Progenitor cell of endocrine pancreas (in vitro differentiated cells): ENCODE results near the gene SYCN. TPM values are rescaled to one million over a fixed set of nuclear protein-coding genes. Genes with fewer than 3 reads are reported as not detected.

ENCODE experiments used
- DNase-seq: peaks from one replicate; pipeline ENCODE4 v3.0.0; 2021; ENCODE audit warnings: low spot score; ENCODE audit not compliant: unreplicated experiment
- H3K27ac Mint-ChIP-seq: 2 replicates; pipeline ENCODE4 v1.8.0; 2021; ENCODE audit warnings: mild to moderate bottlenecking, moderate library complexity, mixed read lengths
- H3K27me3 Mint-ChIP-seq: 2 replicates; pipeline ENCODE4 v1.8.0; 2021; ENCODE audit warnings: mixed read lengths
- H3K36me3 Mint-ChIP-seq: 2 replicates; pipeline ENCODE4 v1.8.0; 2022; ENCODE audit warnings: mixed read lengths; ENCODE audit not compliant: insufficient read depth
- H3K4me1 Mint-ChIP-seq: 2 replicates; pipeline ENCODE4 v1.8.0; 2021; ENCODE audit warnings: low read depth, mixed read lengths
- H3K4me3 Mint-ChIP-seq: 2 replicates; pipeline ENCODE4 v1.8.0; 2021; ENCODE audit warnings: low read depth, mild to moderate bottlenecking, moderate library complexity, mixed read lengths
- H3K9me3 Mint-ChIP-seq: 2 replicates; pipeline ENCODE4 v1.8.0; 2021; ENCODE audit warnings: low read depth, mixed read lengths
- CTCF ChIP-seq: fragments of 200-600 bp; sonication (generic); IDR thresholded peaks from one replicate; pipeline ENCODE4 v1.5.0; 2021; ENCODE audit warnings: antibody characterized with exemption, mild to moderate bottlenecking; ENCODE audit not compliant: unreplicated experiment
- total RNA-seq: library from RNA; stranded (reverse); gene quantifications from 2 replicates; pipeline ENCODE4 v1.2.1, GENCODE V29; 2021

Gene SYCN
- total RNA-seq, 1 donor from 2014 or later, result not detected

GRCh38 chr19:39190768-39191167 is 13.3 kb downstream of the SYCN start:
- no peak for TF ChIP-seq CTCF
- Mint-ChIP-seq H3K36me3 (peaks cover 1% of the 10 kb centered on the region), H3K27ac (no peak overlapping the region), H3K27me3 (peaks cover 20% of the 10 kb centered on the region), H3K4me3 (no peak overlapping the region), H3K9me3 (no peaks in the 10 kb centered on the region), H3K4me1 (peaks cover 16% of the 10 kb centered on the region)
- no peak for DNase-seq

DNA sequence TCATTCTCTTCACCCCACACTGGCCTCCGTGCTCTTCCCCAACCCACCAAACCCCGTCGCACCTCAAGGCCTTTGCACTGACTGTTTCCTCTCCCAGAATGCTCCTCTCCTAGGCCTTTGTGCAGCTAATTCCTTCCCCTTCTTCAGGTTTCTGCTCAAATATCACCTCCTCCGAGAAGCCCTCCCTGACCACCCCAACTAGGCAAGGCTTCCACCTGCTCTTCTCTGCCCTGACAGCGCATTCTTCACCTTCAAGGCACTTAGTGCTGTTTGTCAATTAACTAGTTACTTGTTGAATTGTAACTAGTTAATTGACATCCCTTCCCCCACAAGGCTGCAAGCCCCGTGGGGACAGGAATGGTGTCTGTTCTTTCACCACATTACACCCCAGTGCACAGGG is 15.1 kb downstream of the SYCN start:
- H3K4me3 Mint-ChIP-seq, result no peak overlapping the region
- H3K27ac Mint-ChIP-seq, result no peak overlapping the region
- peaks cover 1% of the 10 kb centered on the region for H3K36me3 Mint-ChIP-seq
- H3K27me3 Mint-ChIP-seq, result peaks cover 8% of the 10 kb centered on the region
- peaks cover 8% of the 10 kb centered on the region for H3K4me1 Mint-ChIP-seq
- DNase-seq, result no peak
- H3K9me3 Mint-ChIP-seq, result no peaks in the 10 kb centered on the region
- no peak for TF ChIP-seq CTCF

DNA sequence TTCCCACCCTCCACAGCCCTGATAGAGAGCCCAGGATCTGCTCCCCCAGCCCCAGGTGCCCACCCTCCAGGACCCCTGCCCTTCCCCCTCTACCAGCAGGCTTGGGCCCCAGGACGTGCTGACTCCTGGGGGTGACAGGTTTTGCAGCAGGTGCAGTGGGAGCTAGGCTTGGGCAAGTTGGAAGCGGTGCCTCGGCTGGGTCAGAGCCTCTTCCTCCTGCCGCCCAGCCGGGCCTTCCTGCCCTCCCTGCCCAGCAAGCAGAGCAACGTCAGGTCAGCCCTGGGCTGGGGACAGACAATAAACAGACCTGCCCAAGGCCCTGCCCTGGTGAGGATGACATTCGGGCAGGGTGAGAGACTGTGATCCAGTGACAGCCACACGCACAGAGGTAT is 16.5 kb downstream of the SYCN start:
- Mint-ChIP-seq H3K9me3 (peaks cover 4% of the 10 kb centered on the region), H3K36me3 (peaks cover 7% of the 10 kb centered on the region), H3K4me3 (no peak overlapping the region), H3K27ac (no peak overlapping the region), H3K27me3 (peaks cover 3% of the 10 kb centered on the region), H3K4me1 (peaks cover 4% of the 10 kb centered on the region)
- no peak for DNase-seq
- TF ChIP-seq CTCF, result no peak

GRCh38 chr19:39186391-39186790 is 17.7 kb downstream of the SYCN start:
- Mint-ChIP-seq H3K27me3 (peaks cover 3% of the 10 kb centered on the region), H3K27ac (no peak overlapping the region), H3K36me3 (peaks cover 11% of the 10 kb centered on the region), H3K9me3 (peaks cover 4% of the 10 kb centered on the region), H3K4me3 (no peak overlapping the region), H3K4me1 (peaks cover 11% of the 10 kb centered on the region)
- TF ChIP-seq CTCF, result no peak
- DNase-seq, result no peak

DNA sequence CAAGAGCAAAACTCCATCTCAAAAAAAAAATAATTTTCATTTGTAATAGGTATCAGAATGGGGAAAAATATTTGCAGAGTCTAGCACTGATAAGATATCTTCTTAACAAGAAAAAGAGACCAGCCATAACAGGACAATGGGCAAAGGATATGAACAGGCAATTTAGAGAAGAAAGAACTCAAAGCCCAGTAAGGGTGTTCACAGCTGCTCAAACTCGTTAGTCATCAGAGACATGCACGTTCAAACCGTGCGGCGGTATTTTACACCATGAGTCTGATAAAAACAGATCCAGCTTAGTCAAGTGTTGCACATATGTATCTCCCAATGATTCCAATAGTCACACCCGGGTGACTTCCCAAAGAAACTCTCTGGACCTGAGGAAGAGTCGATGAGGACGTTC is 21.0 kb downstream of the SYCN start:
- no peak for DNase-seq
- H3K36me3 Mint-ChIP-seq, result peaks cover 15% of the 10 kb centered on the region
- TF ChIP-seq CTCF, result no peak
- H3K9me3 Mint-ChIP-seq, result peaks cover 4% of the 10 kb centered on the region
- H3K4me3 Mint-ChIP-seq, result no peak overlapping the region
- H3K27ac Mint-ChIP-seq, result peak overlapping the region; percentile 74
- no peaks in the 10 kb centered on the region for H3K27me3 Mint-ChIP-seq
- peaks cover 9% of the 10 kb centered on the region for H3K4me1 Mint-ChIP-seq
